GM23338 (cell line): ENCODE measurements around the gene ARHGEF19. TPM values are rescaled to one million over a fixed set of nuclear protein-coding genes. Genes with fewer than 3 reads are reported as not detected.

Experiments used
- ATAC-seq: fragments of 200-7000 bp; cut with Tn5 transposase; 3 replicates; pipeline ENCODE4 v1.9.1; 2020
- DNase-seq: peaks from one replicate; pipeline ENCODE4 v3.0.0-alpha.2; 2015; ENCODE audit warnings: low spot score
- H2AFZ ChIP-seq: fragments of 200-600 bp; sonication (generic); 2 replicates; pipeline ENCODE4 v1.8.0; 2016; ENCODE audit warnings: antibody characterized with exemption, mild to moderate bottlenecking, moderate library complexity
- H3F3A ChIP-seq: fragments of 200-600 bp; sonication (generic); replicated peaks from 2 replicates; pipeline ENCODE4 v1.8.0; 2017; ENCODE audit warnings: antibody characterized with exemption, mixed run types, low read depth
- H3K27ac ChIP-seq: fragments of 200-600 bp; sonication (generic); 2 replicates; pipeline ENCODE4 v1.6.1; 2016; ENCODE audit warnings: low read depth
- H3K27me3 ChIP-seq: fragments of 200-600 bp; sonication (generic); 2 replicates; pipeline ENCODE4 v1.8.0; 2016; ENCODE audit warnings: mild to moderate bottlenecking, mixed run types, moderate library complexity; ENCODE audit not compliant: insufficient read depth
- H3K36me3 ChIP-seq: fragments of 200-600 bp; sonication (generic); 2 replicates; pipeline ENCODE4 v1.8.0; 2016; ENCODE audit warnings: mild to moderate bottlenecking; ENCODE audit not compliant: insufficient read depth
- H3K4me1 ChIP-seq: fragments of 200-600 bp; sonication (generic); 2 replicates; pipeline ENCODE4 v1.8.0; 2016; ENCODE audit warnings: mild to moderate bottlenecking, moderate library complexity; ENCODE audit not compliant: insufficient read depth
- H3K4me2 ChIP-seq: fragments of 200-600 bp; sonication (generic); 2 replicates; pipeline ENCODE4 v1.7.1; 2017; ENCODE audit warnings: mixed run types
- H3K4me3 ChIP-seq: fragments of 200-600 bp; sonication (generic); 2 replicates; pipeline ENCODE4 v1.6.1; 2016; ENCODE audit warnings: mixed run types
- H3K79me2 ChIP-seq: fragments of 200-600 bp; sonication (generic); replicated peaks from 2 replicates; pipeline ENCODE4 v1.8.0; 2017; ENCODE audit warnings: mild to moderate bottlenecking; ENCODE audit not compliant: insufficient read depth
- H3K9me2 ChIP-seq: fragments of 200-600 bp; sonication (generic); 2 replicates; pipeline ENCODE4 v1.8.0; 2017; ENCODE audit not compliant: insufficient read depth
- H4K20me1 ChIP-seq: fragments of 200-600 bp; sonication (generic); replicated peaks from 2 replicates; pipeline ENCODE4 v1.8.0; 2017; ENCODE audit warnings: mild to moderate bottlenecking; ENCODE audit not compliant: insufficient read depth
- H3K27ac Mint-ChIP-seq: 2 replicates; pipeline ENCODE4 v1.8.0; 2020; ENCODE audit warnings: inconsistent platforms, mild to moderate bottlenecking, moderate library complexity, mixed read lengths
- H3K27me3 Mint-ChIP-seq: 3 replicates; pipeline ENCODE4 v1.8.0; 2022; ENCODE audit warnings: low read depth, mild to moderate bottlenecking, moderate library complexity, mixed read lengths, inconsistent platforms; ENCODE audit not compliant: insufficient read depth, poor library complexity
- H3K36me3 Mint-ChIP-seq: 3 replicates; pipeline ENCODE4 v1.8.0; 2021; ENCODE audit warnings: low read depth, mild to moderate bottlenecking, inconsistent platforms, moderate library complexity, mixed read lengths
- H3K4me1 Mint-ChIP-seq: 3 replicates; pipeline ENCODE4 v1.8.0; 2020; ENCODE audit warnings: mild to moderate bottlenecking, inconsistent platforms, mixed read lengths
- H3K4me3 Mint-ChIP-seq: 3 replicates; pipeline ENCODE4 v1.8.0; 2021; ENCODE audit warnings: moderate library complexity, mild to moderate bottlenecking, inconsistent platforms, mixed read lengths
- H3K9me3 Mint-ChIP-seq: 3 replicates; pipeline ENCODE4 v1.8.0; 2020; ENCODE audit warnings: moderate library complexity, mild to moderate bottlenecking, inconsistent platforms, mixed read lengths
- CTCF ChIP-seq, 2 experiments: fragments of 200-600 bp in 1 of 2; sonication (generic) in 1 of 2; conservative IDR thresholded peaks; 2 replicates each; pipeline versions ENCODE4 v1.5.1 to v1.6.1; 2016 to 2017; ENCODE audit warnings: antibody characterized with exemption in 2 of 2, low read depth in 2 of 2, mild to moderate bottlenecking in 2 of 2, moderate library complexity in 1 of 2
- ETS1 ChIP-seq: IDR thresholded peaks from 2 replicates; pipeline ENCODE4 v1.6.1; 2016; ENCODE audit warnings: antibody characterized with exemption
- EZH2 ChIP-seq: fragments of 200-600 bp; sonication (generic); IDR thresholded peaks from one replicate; pipeline ENCODE4 v1.8.0; 2017; ENCODE audit warnings: antibody characterized with exemption, mild to moderate bottlenecking, low read depth; ENCODE audit not compliant: unreplicated experiment
- EZH2phosphoT487 ChIP-seq: fragments of 200-600 bp; sonication (generic); IDR thresholded peaks from one replicate; pipeline ENCODE4 v1.8.1; 2018; ENCODE audit warnings: antibody characterized with exemption; ENCODE audit not compliant: unreplicated experiment
- JUNB ChIP-seq: IDR thresholded peaks from one replicate; pipeline ENCODE4 v1.6.1; 2016; ENCODE audit warnings: antibody characterized with exemption; ENCODE audit not compliant: unreplicated experiment
- POLR2AphosphoS5 ChIP-seq: IDR thresholded peaks from 2 replicates; pipeline ENCODE4 v1.6.1; 2016; ENCODE audit warnings: antibody characterized with exemption, low read depth
- REST ChIP-seq: IDR thresholded peaks from one replicate; pipeline ENCODE4 v1.6.1; 2018; ENCODE audit warnings: antibody characterized with exemption; ENCODE audit not compliant: unreplicated experiment
- ZNF114 ChIP-seq: fragments of 250-450 bp; sonication (Bioruptor Pico); IDR thresholded peaks from 2 replicates; pipeline ENCODE4 v1.5.0; 2020; ENCODE audit warnings: mild to moderate bottlenecking, moderate library complexity
- ZNF331 ChIP-seq: fragments of 250-450 bp; sonication (Bioruptor Pico); IDR thresholded peaks from 2 replicates; pipeline ENCODE4 v1.5.0; 2020; ENCODE audit warnings: low read depth, mild to moderate bottlenecking, moderate library complexity
- ZNF462 ChIP-seq: fragments of 250-450 bp; sonication (Bioruptor Pico); IDR thresholded peaks from 2 replicates; pipeline ENCODE4 v1.5.0; 2020; ENCODE audit warnings: mild to moderate bottlenecking, moderate library complexity
- polyA plus RNA-seq: library from polyadenylated mRNA; unstranded; fragments of >200 nt; fragmentation: Nextera tagmentation; extraction: Ambion mirVana; gene quantifications from 2 replicates; pipeline ENCODE4 v1.2.1, GENCODE V29; 2016
- total RNA-seq: library from RNA; depleted of rRNA; stranded (reverse); fragments of >200 nt; shearing (Covaris generic); gene quantifications from 2 replicates; pipeline ENCODE4 v1.2.3, GENCODE V29; 2014

The ARHGEF19 gene
- total and polyA plus RNA-seq, 2 experiments from 2014 or later: 19.5 to 46.4 TPM

GRCh38 chr1:16198444-16199156 is 13.9 kb downstream of the ARHGEF19 start (continued):
- TF ChIP-seq ZNF331 (CRISPR knock-in tag): no peak

GRCh38 chr1:16196874-16197273 is 15.6 kb downstream of the ARHGEF19 start:
- H3K27me3 Mint-ChIP-seq: no peaks in the 10 kb centered on the region
- H3K4me1 Mint-ChIP-seq: no peaks in the 10 kb centered on the region
- no peak overlapping the region for H3K27ac Mint-ChIP-seq
- H3K4me1 ChIP-seq: no peaks in the 10 kb centered on the region
- H2AFZ ChIP-seq: no peak overlapping the region
- H3K79me2 ChIP-seq: no peaks in the 10 kb centered on the region
- H3K36me3 ChIP-seq: no peaks in the 10 kb centered on the region; the same call in 1 of the 2 replicates
- no peak overlapping the region for H3K4me3 Mint-ChIP-seq
- no peak overlapping the region for H3K4me2 ChIP-seq
- DNase-seq: no peak
- H3K4me3 ChIP-seq: no peak overlapping the region
- H3K9me3 Mint-ChIP-seq: no peaks in the 10 kb centered on the region; the same call in 2 of the 3 replicates
- H4K20me1 ChIP-seq: no peaks in the 10 kb centered on the region
- peaks cover 38% of the 10 kb centered on the region for H3K36me3 Mint-ChIP-seq
- no peaks in the 10 kb centered on the region for H3K9me2 ChIP-seq
- TF ChIP-seq EZH2: no peak
- TF ChIP-seq CTCF (conservative IDR thresholded peaks at IDR 0.05; ENCODE audit: low read depth in 2 of 2): no peak
- no peak for TF ChIP-seq EZH2phosphoT487
- no peak for TF ChIP-seq POLR2AphosphoS5
- no peak for TF ChIP-seq ZNF462 (CRISPR knock-in tag)
- TF ChIP-seq ZNF114: no peak
- TF ChIP-seq REST: no peak
- TF ChIP-seq ZNF331 (CRISPR knock-in tag): no peak
- no peak for TF ChIP-seq ETS1
- no peak for TF ChIP-seq JUNB
- no peak for ATAC-seq
- H3F3A ChIP-seq: no peaks in the 10 kb centered on the region
- no peaks in the 10 kb centered on the region for H3K27me3 ChIP-seq
- H3K27ac ChIP-seq: no peak overlapping the region
